Activated naive CD4-positive, alpha-beta T cell treated with anti-CD3 and anti-CD28 coated beads, Interleukin-2, amount 10 ng/mL, durations not matched to agents 7 days and 5 days (primary cell): ENCODE data around the gene URGCP.

ENCODE experiments used
- CTCF ChIA-PET: fragments of 350-600 bp; sonication (Branson Sonifier 250); formaldehyde crosslinking; loops from one replicate; lab custom pipeline; 2021; ENCODE audit warnings: antibody characterized with exemption; lab: Charles Lee
- DNase-seq: peaks from one replicate; pipeline ENCODE4 v3.0.0-alpha.2; 2020
- H3K27ac Mint-ChIP-seq: one replicate; pipeline ENCODE4 v1.8.0; 2021; ENCODE audit warnings: mild to moderate bottlenecking, moderate library complexity, mixed read lengths
- H3K27me3 Mint-ChIP-seq: one replicate; pipeline ENCODE4 v1.8.0; 2021; ENCODE audit warnings: mild to moderate bottlenecking, mixed read lengths
- H3K36me3 Mint-ChIP-seq: one replicate; pipeline ENCODE4 v1.8.0; 2021; ENCODE audit warnings: mixed read lengths
- H3K4me1 Mint-ChIP-seq: one replicate; pipeline ENCODE4 v1.8.0; 2021; ENCODE audit warnings: mixed read lengths
- H3K4me3 Mint-ChIP-seq: one replicate; pipeline ENCODE4 v1.8.0; 2021; ENCODE audit warnings: mild to moderate bottlenecking, moderate library complexity, mixed read lengths
- H3K9me3 Mint-ChIP-seq: one replicate; pipeline ENCODE4 v1.8.0; 2021; ENCODE audit warnings: mixed read lengths

URGCP gene, protein sequence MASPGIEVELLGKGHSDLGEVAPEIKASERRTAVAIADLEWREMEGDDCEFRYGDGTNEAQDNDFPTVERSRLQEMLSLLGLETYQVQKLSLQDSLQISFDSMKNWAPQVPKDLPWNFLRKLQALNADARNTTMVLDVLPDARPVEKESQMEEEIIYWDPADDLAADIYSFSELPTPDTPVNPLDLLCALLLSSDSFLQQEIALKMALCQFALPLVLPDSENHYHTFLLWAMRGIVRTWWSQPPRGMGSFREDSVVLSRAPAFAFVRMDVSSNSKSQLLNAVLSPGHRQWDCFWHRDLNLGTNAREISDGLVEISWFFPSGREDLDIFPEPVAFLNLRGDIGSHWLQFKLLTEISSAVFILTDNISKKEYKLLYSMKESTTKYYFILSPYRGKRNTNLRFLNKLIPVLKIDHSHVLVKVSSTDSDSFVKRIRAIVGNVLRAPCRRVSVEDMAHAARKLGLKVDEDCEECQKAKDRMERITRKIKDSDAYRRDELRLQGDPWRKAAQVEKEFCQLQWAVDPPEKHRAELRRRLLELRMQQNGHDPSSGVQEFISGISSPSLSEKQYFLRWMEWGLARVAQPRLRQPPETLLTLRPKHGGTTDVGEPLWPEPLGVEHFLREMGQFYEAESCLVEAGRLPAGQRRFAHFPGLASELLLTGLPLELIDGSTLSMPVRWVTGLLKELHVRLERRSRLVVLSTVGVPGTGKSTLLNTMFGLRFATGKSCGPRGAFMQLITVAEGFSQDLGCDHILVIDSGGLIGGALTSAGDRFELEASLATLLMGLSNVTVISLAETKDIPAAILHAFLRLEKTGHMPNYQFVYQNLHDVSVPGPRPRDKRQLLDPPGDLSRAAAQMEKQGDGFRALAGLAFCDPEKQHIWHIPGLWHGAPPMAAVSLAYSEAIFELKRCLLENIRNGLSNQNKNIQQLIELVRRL

DNA sequence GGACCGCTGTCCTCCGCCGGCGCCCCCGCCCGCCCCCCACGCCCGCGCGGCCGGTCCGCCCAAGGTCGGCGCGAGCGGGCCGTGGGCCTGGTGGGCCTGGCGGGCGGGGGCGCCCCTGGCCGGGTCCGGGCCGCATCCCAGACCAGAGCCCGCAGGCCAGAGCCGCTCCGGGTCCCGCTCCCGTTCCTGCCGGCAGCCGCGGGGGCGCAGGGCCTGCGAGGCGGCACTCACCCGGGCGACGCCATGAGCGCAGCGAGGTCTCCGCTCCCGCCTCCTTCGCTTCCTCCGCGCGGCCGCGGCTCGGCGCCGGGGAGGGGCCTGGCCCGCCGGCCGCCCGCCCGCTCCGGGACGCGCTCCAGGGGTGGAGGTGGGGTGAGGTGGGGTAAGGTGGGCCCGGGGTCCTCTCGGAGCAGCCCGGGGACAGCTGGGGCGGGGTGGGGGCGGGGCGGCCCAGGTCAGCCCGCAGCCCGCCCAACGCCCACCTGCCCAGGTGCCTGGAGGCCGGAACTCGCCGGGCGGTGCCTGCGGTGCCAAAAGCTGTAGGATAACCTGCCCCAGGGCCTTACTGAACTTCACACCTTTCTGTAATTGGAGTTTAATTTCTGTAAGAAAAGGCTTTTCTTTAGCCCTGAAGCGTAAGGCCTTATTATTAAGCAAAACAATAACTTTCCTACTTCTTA lies at the start of gene URGCP:
URGCP (minus strand) TSS at position 266 of the 680 bp plus-strand sequence; CDS start at position 245, 21 bp downstream.
- Mint-ChIP-seq H3K4me1 (peaks cover 27% of the 10 kb centered on the region), H3K4me3 (peak within 1 kb of the TSS; percentile 95), H3K36me3 (peaks cover 2% of the 10 kb centered on the region), H3K27me3 (no peaks in the 10 kb centered on the region), H3K9me3 (no peaks in the 10 kb centered on the region), H3K27ac (peak within 1 kb of the TSS; percentile 93)
- peak; percentile 71 for DNase-seq
- CTCF ChIA-PET = no interaction called here

GRCh38 chr7:43956027-43956426 lies 49.6 kb upstream of the URGCP start:
- Mint-ChIP-seq H3K36me3 (peaks cover 23% of the 10 kb centered on the region), H3K9me3 (peaks cover 4% of the 10 kb centered on the region), H3K4me3 (no peak overlapping the region), H3K27ac (peak overlapping the region; percentile 14), H3K4me1 (peaks cover 9% of the 10 kb centered on the region), H3K27me3 (no peaks in the 10 kb centered on the region)
- DNase-seq = no peak
- CTCF ChIA-PET = interaction anchor here (0.5 kb wide), 1 partner anchor 618 kb away, joined by 5 read pairs; no protein-coding TSS in a partner anchor

DNA sequence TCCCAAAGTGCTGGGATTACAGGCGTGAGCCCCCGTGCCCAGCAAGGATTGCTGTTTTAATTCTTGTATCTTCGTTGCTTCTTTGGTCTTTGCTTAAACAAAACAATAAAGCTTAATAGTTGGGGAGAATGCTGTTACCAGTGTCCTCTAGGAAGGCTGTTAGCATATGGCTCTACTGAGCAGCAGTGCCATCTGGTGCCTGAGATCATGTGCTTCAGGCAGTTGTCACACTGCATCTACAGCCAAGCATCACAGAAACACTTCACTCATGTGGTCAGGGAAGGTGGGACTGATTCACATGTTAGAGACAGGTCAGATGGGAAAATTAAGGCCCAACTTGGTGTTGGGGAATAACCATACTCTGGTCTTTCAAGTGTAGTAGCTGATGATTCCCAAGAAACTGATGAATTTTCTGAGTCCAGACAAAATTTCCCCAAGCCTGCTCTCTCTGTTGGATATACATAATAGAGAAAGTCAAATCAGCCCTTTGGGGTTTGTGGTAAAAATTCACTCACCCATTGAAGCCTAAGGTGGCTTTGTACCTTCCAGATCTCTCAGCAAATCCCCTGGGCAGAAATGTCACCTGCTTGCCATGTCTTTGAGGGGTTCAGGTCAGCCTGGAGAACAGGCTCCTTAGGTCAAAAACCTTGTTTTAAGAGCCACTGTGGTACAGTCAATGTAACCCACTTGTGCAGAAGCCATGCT lies 48.3 kb upstream of the URGCP start:
- CTCF ChIA-PET = interaction anchor here (1.3 kb wide), 1 partner anchor 28 kb away, joined by 3 read pairs; no protein-coding TSS in a partner anchor

DNA sequence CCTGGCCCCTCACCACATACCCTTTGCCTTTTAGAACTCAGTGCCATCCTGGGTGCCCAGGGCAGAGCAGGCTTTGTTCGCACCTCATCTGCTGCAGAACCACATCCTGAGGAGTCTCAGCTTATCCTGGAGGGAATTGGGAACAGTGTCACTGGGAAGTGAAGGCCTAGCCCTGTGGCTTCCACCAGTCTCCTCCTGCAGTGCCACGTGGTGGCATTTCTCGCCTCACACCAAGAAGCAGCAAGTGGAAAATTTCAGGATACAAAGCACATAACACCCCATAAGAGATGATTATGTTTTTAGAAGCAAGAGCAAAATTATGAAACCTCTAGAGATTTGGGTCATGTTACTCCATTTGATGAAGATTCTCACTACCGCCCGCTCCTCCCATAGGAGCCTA lies 46.7 kb upstream of the URGCP start:
- CTCF ChIA-PET = no interaction called here
- Mint-ChIP-seq H3K36me3 (peaks cover 14% of the 10 kb centered on the region), H3K4me3 (no peak overlapping the region), H3K9me3 (no peaks in the 10 kb centered on the region), H3K4me1 (peaks cover 9% of the 10 kb centered on the region), H3K27me3 (no peaks in the 10 kb centered on the region), H3K27ac (no peak overlapping the region)
- DNase-seq = no peak

More for the DNA sequence above, 48.3 kb upstream of the URGCP start:
- Mint-ChIP-seq H3K27ac (no peak overlapping the region), H3K4me3 (no peak overlapping the region), H3K27me3 (no peaks in the 10 kb centered on the region), H3K4me1 (peaks cover 9% of the 10 kb centered on the region), H3K9me3 (peaks cover 4% of the 10 kb centered on the region), H3K36me3 (peaks cover 12% of the 10 kb centered on the region)
- DNase-seq = peak; percentile 49

DNA sequence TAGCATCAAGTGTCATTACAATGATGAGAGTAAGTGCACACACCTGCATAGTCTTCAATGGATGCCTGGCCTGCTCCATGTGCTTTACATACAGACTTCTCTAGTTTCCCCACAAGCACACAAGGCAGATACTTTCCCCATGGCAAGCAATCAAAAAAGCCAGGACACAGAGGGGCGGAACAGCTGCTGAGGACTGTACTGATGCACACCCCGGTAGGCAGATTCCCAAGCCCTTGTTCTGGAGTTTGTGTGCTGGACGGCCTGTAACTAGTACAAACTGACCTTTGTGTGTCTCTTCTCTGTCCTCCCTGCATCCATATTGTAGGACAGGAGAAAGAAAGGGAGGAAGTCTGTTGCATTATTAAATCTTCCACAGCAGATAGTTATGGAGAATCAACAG lies 45.6 kb upstream of the URGCP start:
- Mint-ChIP-seq H3K4me1 (peaks cover 9% of the 10 kb centered on the region), H3K27ac (no peak overlapping the region), H3K36me3 (peaks cover 20% of the 10 kb centered on the region), H3K9me3 (no peaks in the 10 kb centered on the region), H3K4me3 (no peak overlapping the region), H3K27me3 (no peaks in the 10 kb centered on the region)
- CTCF ChIA-PET = no interaction called here
- no peak for DNase-seq

GRCh38 chr7:43944286-43944685 lies 37.9 kb upstream of the URGCP start:
- Mint-ChIP-seq H3K9me3 (no peaks in the 10 kb centered on the region), H3K27me3 (no peaks in the 10 kb centered on the region), H3K4me3 (no peak overlapping the region), H3K4me1 (no peaks in the 10 kb centered on the region), H3K36me3 (peaks cover 12% of the 10 kb centered on the region), H3K27ac (no peak overlapping the region)
- CTCF ChIA-PET = no interaction called here
- no peak for DNase-seq

- Mint-ChIP-seq H3K4me3 (no peak overlapping the region), H3K9me3 (no peaks in the 10 kb centered on the region), H3K27me3 (no peaks in the 10 kb centered on the region), H3K27ac (no peak overlapping the region), H3K36me3 (peaks cover 12% of the 10 kb centered on the region), H3K4me1 (no peaks in the 10 kb centered on the region)
- DNase-seq = no peak
- CTCF ChIA-PET = interaction anchor here (1.2 to 1.5 kb wide), 2 partner anchors 17 to 94 kb away, joined by 3 read pairs; partner anchors contain the start of gene UBE2D4
These were observed 37.2 kb upstream of the URGCP start for GRCh38 chr7:43943417-43944187.

GRCh38 chr7:43942997-43943396 lies 36.6 kb upstream of the URGCP start:
- Mint-ChIP-seq H3K27me3 (no peaks in the 10 kb centered on the region), H3K36me3 (peaks cover 9% of the 10 kb centered on the region), H3K9me3 (no peaks in the 10 kb centered on the region), H3K27ac (no peak overlapping the region), H3K4me1 (no peaks in the 10 kb centered on the region), H3K4me3 (no peak overlapping the region)
- CTCF ChIA-PET = interaction anchor here (1.2 to 1.5 kb wide), 2 partner anchors 16 to 94 kb away, joined by 3 read pairs; partner anchors contain the start of gene UBE2D4
- DNase-seq = no peak

DNA sequence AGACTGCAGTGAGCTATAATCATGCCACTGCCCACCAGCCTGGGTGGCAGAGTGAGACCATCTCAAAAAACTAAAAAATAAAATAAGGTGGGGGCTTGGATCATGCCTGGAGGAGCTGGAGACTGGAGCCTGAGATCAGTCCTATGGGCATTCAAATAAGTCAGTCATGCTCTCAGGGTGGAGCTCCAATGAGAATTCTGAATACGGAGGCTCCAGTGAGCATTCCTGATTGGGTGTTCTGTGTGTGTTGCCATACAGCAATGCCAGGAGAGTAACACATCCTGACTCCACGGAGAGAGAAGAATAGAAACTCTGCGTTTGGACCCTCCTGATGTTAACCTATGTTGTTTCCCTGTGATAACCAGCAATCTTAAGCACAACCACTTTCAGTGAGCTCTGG lies 35.9 kb upstream of the URGCP start:
- Mint-ChIP-seq H3K4me1 (no peaks in the 10 kb centered on the region), H3K9me3 (no peaks in the 10 kb centered on the region), H3K27ac (no peak overlapping the region), H3K27me3 (no peaks in the 10 kb centered on the region), H3K4me3 (no peak overlapping the region), H3K36me3 (peaks cover 2% of the 10 kb centered on the region)
- CTCF ChIA-PET = interaction anchor here (1.5 kb wide), 1 partner anchor 93 kb away, joined by 3 read pairs; no protein-coding TSS in a partner anchor
- DNase-seq = no peak

GRCh38 chr7:43938892-43939482 lies 32.6 kb upstream of the URGCP start:
- Mint-ChIP-seq H3K27ac (no peak overlapping the region), H3K4me3 (no peak overlapping the region), H3K27me3 (no peaks in the 10 kb centered on the region), H3K9me3 (no peaks in the 10 kb centered on the region), H3K36me3 (no peaks in the 10 kb centered on the region), H3K4me1 (no peaks in the 10 kb centered on the region)
- no peak for DNase-seq
- CTCF ChIA-PET = no interaction called here

DNA sequence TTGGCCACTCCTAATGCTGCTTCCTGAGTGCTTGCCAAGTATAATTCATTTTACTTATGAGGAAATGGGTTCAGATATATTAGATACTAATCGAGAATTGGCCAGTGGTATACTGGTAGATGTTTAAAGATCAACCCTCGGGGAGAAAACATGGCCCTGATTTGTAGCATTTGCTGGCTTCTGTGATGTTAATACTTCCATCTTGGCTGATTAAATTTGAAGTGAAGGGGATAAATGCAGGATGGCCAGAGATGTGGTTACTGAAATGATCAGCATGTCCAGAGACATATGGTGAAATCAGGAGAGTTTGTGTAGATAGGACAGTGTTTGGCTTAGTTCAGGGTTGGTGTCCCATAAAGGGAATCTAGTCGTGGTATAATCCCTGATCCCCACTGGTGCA lies 31.0 kb upstream of the URGCP start:
- DNase-seq = no peak
- H3K9me3 Mint-ChIP-seq = no peaks in the 10 kb centered on the region
- H3K36me3 Mint-ChIP-seq = no peaks in the 10 kb centered on the region
- no peaks in the 10 kb centered on the region for H3K4me1 Mint-ChIP-seq
- CTCF ChIA-PET = no interaction called here
- H3K4me3 Mint-ChIP-seq = no peak overlapping the region
- H3K27ac Mint-ChIP-seq = no peak overlapping the region
- no peaks in the 10 kb centered on the region for H3K27me3 Mint-ChIP-seq

DNA sequence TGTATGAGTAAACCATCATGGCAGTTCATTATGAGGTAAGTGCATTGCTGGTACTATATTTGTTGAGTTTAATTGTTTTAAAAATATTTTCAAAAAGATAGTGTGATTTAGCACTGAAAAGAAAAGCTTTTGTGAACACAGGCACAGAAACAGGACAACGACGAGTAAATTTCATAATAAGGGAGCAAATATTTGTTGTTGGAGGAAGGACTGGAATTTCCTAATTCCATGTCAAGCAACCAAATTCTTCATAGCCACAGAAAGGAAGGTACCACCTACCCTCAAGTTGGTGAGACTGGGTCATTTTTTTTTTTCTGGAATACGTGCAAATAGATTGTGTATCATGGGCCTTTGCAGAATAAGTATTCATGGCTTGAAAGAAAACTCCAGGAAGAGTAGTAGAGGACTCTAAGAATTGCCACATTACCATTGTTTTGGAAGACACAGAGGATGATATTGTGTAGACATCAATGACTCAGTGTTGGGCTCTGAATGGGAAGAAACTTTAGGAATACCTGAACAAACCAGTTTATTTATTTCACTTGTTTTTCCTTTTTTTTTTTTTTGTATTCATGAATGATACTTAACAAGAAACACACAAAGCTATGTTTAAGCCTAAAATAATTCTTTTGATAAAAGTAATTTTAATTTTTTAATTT lies 27.6 kb upstream of the URGCP start:
- CTCF ChIA-PET = no interaction called here

More for the DNA sequence above, 27.6 kb upstream of the URGCP start:
- H3K36me3 Mint-ChIP-seq = no peaks in the 10 kb centered on the region
- DNase-seq = no peak
- H3K27me3 Mint-ChIP-seq = no peaks in the 10 kb centered on the region
- no peaks in the 10 kb centered on the region for H3K9me3 Mint-ChIP-seq
- peaks cover 4% of the 10 kb centered on the region for H3K4me1 Mint-ChIP-seq
- no peak overlapping the region for H3K27ac Mint-ChIP-seq
- no peak overlapping the region for H3K4me3 Mint-ChIP-seq
